Iris pigment epithelial cell (primary cell): ENCODE measurements around the gene VSIG10.

Source experiments
- DNase-seq: peaks from one replicate; pipeline ENCODE4 v3.0.0-alpha.2; 2011; ENCODE audit warnings: low read depth

Gene VSIG10

DNA sequence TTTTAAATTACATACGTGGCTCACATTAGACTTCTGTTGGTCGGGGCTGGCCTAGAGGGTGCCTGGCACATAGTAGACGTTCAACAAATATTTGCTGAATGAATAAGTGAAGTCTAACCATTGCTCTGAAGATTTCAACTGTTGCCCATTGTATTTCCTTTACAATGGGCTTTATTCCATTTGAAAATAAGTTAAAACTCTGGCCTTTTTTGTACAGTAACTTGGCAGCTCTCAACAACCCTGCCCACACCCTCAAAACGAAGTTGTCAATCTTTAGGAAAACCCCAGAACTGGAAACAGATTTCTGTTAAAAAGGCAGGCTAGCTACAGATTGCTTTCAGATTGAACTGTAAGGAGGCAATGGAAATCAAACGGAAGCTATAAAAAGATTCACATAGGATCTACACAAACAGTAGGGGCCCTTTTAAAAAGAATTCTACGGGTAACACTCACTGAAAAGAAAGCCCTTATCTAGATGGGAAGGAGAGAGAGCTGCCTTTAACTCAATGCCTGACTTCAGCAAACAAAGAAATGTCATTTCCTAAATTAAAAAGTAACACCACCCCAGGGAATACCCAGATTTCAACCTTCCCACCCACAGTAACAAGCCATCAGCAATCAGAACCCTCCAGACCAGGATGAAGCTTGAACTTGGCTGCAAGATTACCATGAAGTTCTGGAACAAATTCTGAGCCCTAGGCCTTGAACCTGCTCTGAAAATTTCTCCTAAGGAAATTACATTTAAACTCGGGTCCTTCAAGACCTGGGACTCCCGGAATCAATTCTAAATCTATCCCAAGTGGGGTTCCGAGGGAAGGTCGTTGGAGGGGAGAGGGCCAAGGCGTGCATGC lies 44.2 kb downstream of the VSIG10 start:
- peak; percentile 65 for DNase-seq

- no peak for DNase-seq
Observed at GRCh38 chr12:118058881-118059280, 44.9 kb downstream of the VSIG10 start.

- DNase-seq, result no peak
Observed at GRCh38 chr12:118058227-118058626, 45.6 kb downstream of the VSIG10 start.

- no peak for DNase-seq
Observed at GRCh38 chr12:118055865-118056773, 47.7 kb downstream of the VSIG10 start.

DNA sequence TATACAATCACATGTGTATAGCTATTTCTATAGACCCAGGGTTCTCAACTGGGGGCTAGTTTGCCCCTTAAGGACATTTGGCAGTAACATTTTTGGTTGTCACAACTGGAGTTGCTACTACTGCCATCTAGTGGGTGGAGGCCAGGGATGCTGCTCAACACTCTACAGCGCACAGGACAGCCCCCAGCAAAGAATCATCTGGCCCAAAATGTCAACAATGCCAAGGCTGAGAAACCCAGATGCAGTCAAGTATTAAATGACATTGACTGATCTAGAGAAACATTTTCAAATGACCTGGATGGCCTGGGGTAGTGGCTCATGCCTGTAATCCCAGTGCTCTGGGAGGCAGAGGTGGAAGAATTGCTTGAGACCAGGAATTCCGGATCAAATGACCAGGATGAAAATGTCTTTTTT lies 48.7 kb downstream of the VSIG10 start:
- peak; percentile 36 for DNase-seq

- peak; percentile 30 for DNase-seq
Observed at GRCh38 chr12:118053071-118053985, 50.5 kb downstream of the VSIG10 start.

DNA sequence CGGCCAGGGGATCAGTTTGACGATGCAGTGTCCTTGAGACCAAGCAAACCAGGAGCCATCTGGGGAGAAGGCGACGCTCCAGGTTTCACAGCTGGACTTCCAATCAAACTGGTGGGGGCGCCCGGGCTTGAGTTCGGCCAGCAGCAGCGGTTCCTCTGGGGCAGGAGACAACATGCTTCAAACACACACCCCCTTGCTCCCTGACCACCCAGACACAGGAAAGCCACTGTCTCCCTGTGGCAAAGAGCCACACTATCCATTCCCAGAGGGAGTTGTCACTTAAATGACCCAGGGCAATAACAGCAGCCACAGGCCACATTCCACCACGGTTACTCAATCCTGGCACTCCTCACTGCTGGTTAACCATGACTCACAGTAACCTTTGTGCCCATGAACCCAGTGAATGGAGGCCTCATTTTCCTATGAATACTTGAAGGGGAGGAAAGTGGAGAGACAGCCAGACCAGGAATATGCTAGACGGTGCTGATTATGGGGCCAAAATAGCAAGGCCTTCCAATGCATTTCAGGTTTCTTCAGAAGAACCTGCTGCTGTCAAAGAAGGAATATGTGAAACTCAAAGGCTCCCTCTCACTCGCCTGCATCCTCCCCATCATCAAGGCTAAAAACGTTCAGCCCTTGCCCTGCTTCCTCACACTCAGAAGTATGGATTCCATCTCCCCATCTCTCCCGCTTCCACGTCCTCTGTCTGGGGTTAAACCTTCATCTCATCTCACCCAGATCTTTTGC lies 51.3 kb downstream of the VSIG10 start:
- peak; percentile 93 for DNase-seq

GRCh38 chr12:118050972-118051910 lies 52.6 kb downstream of the VSIG10 start:
- peak; percentile 34 for DNase-seq

- no peak for DNase-seq
Observed at GRCh38 chr12:118046430-118046829, 57.4 kb downstream of the VSIG10 start.

GRCh38 chr12:118044577-118044976 lies 59.2 kb downstream of the VSIG10 start:
- DNase-seq, result no peak

DNA sequence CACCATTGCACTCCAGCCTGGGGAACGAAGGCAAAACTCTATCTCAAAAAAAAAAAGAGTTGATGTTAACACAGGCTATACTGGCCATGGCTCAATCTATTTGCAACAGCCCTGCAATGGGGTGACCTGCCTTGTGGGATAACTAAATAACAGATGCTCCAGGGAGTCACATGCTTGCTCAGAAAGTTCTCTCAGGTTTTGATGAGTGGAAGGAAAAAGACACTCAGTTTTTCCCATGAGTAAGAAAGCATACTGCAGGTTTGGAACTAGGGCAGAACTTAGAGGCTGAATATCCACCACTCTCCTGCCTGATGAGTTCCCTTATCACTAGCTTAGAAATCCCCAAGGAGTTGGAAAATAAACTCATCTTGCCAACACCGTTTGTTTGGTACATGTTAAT lies 59.7 kb downstream of the VSIG10 start:
- no peak for DNase-seq

- DNase-seq, result no peak
Observed at GRCh38 chr12:118042091-118042490, 61.7 kb downstream of the VSIG10 start.

- no peak for DNase-seq
Observed at GRCh38 chr12:118038137-118038536, 65.7 kb downstream of the VSIG10 start.

- no peak for DNase-seq
Observed at GRCh38 chr12:118036672-118037411, 67.0 kb downstream of the VSIG10 start.

- no peak for DNase-seq
Observed at GRCh38 chr12:118035190-118036041, 68.4 kb downstream of the VSIG10 start.

DNA sequence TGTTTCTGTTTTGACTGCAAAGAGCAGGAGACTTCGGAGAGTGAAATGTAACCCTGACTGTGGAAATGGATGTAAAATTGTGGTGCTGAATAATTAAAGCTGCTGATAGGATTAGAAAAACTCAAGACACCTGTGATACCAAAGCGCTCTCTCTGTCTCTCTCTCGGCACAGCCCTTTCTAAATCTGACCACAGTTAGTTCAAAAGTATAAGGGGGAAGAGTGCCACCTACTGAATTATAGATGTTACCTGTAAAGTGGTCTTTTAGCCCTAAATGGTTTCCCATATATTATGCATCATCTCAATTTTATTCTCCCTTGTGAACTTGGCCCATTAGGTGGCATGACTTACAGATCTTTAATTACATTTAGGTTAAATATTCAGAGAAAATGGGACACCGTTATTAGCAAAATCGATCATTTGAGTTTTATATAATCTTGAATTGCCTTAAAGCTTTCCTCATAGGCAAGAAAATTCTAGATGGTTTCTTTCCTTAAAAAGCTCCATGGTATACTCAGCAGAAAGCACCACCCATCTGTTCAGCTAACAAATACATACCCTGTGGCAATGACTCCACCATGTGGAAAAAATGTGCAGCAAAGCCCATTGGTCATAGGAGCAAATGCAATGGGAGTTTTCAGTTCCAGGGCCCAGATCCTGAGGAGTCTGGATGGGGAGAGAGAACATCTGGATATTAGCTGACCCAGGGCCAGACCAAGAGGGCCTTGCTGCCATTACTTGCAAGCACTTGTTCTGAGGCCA lies 69.2 kb downstream of the VSIG10 start:
- no peak for DNase-seq

GRCh38 chr12:118033902-118034301 lies 69.9 kb downstream of the VSIG10 start:
- DNase-seq, result no peak

DNA sequence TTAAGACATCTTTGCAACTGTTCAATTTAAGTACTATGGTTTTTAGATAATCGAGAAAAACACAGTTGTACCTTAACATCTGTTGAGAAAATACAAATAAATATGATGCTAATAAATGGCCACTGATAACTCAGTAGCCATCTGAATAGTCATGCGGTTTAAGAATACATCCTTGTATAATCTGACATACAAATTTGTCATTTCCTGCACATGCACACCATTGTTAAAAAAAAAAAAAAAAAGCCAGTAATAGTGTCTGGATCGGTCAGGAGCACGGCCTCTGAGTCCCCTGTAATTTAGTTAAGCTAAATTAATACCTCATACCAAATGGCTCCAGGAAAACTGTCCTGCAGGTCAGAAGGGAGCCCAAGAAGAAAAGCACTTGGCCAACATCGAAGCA lies 70.5 kb downstream of the VSIG10 start:
- DNase-seq, result no peak
